Germinal center (tissue), 1 donor: ENCODE results near the gene GARNL3.

ENCODE experiments used
- DNase-seq: peaks from one replicate; pipeline ENCODE4 v3.0.0; 2012; ENCODE audit warnings: mixed read lengths, low spot score

GARNL3 gene

DNA sequence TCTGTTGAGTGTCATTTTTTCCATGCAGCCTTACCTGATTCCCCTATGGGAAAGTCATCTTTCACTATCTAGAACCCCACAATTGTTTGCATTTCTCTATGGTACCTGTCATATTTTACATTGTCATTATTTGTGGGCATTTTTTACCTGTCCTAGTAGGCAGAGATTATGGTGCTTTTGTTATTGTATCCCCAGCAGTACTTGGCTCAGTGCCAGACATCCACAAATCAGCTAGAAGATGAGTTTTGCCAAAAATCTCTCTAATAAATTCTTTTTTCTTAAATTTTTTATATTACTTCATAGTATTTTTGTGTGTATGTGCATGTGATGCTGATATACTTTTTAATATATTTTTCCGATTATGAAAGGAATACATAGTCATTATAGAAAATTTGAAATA lies 13.2 kb downstream of the GARNL3 start:
- no peak for DNase-seq

GRCh38 chr9:127278372-127278771 lies 13.8 kb downstream of the GARNL3 start:
- DNase-seq, result no peak

DNA sequence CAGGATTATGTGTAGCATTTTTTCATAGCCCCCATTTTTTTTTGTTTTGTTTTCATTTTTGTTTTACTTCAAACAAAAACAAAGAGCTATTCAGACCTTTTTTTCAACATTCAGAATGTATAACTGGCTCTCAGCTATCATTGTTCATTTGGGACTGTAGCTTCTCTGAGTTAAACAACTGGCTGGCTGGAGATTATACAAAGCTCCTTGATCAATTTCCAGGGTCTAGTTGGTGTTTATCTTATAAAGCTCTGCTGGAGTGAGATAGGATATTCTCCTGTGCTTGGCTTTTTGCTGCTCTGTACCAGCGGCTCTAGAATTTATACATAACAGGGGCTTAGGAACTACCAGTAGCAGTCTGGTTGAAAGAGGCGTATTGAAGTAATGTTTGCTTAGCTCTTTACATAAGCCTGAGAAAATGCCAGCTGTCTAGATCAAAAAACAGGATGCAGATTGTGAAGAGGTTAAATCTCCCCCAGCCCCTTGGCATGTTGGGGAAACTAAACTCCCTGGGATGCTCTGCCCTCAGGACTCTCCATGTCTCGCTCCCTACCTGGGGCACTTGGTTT lies 15.2 kb downstream of the GARNL3 start:
- DNase-seq, result no peak

DNA sequence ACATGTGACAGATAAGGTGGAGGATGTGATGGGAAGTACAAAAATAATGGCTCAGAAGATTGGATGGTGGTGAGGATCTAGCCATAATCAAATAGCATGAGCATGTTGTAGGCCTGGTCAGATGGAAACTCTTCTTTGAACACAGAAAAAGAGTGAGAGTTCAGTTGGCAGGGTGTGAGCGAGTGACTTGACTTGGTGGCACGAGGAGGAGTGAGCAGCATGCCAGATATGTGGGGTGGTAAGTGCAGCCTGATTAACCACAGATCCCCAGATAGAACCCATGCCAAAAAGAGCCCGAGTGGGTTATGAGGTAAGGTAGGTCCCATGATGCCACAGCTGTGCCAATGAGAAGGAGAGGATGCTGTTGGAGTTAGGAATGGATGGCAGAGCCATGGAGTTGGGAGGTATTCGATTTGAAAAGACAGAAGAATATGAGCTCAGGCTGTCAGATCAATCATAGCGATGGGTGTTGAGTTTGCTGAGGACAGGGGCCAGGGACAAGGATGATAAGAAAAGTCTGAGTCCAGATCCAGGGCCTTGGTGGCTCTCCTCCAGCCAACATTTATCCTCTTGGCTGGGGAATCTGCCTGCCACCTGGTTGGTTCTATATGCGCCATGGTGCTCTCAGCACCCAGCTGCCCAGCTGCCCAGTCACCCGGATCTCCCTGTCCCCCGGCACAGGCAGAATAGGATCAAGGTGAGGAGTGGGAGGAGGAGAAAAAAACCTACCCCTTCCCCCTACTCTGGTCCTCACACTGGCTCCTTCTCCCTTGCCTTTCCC lies 16.5 kb downstream of the GARNL3 start:
- DNase-seq, result no peak

- DNase-seq, result no peak
Measured at GRCh38 chr9:127281891-127282290, 17.3 kb downstream of the GARNL3 start.

- no peak for DNase-seq
Measured at GRCh38 chr9:127282611-127283010, 18.0 kb downstream of the GARNL3 start.

DNA sequence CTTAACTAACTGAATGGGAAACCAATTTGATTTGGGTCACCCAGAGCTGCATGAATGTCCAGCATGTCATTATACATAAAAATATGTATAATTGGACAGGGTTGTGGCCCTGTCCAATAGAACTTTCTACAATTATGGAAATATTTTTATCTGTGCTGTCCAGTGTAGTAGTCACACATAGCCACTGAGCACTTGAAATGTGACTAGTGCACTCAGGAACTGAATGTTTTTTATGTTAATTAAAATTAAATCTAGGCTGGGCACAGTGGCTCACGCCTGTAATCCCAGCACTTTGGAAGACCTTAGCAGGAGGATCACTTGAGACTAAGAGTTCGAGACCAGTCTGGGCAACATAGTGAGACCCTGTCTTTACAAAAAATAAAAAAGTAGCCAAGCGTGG lies 18.6 kb downstream of the GARNL3 start:
- no peak for DNase-seq

- no peak for DNase-seq
Measured at GRCh38 chr9:127283917-127284497, 19.4 kb downstream of the GARNL3 start.

DNA sequence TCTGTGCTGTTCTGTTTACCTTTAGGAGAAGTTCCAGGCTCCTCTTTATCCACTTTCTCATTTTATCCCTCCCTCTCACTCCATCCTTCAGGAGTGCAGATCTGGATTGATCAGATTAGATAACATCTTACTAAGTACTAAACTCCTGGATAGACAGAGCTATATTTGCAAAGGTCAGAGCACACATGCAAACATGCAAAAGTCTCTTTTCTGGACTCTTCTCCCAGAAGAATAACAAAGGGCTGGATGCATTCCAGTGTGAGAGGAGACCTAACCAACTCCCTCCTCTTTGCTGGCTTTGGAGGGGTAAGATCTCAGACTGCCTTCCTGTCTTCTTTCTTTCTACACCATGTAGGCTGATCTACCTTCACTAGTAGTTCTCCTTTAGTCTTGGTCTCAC lies 21.4 kb downstream of the GARNL3 start:
- no peak for DNase-seq

DNA sequence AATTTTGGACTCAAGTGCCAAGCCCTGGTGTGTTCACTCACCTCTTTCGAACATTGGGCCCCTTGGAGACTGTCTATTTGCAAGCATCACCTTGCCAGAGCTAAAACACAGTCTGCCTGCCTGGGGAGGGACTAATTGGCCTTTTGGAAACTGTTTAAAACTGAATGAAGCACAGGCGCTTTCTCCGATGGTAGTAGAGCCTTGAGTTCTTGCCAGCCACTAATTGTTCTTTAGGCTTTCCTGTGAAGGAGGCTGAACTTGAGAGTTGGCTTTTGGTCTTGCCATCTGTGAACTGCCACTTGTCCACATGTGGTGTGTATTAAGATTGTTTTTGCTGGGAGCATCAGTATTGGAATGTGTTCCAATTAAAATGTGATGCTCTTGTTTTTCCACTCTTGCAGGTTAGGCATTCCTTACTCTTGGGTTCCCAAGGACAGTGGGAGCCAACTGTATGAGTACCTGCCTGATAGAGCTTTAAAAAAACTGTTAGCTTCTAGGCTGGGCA lies 26.0 kb downstream of the GARNL3 start:
- DNase-seq, result no peak

GRCh38 chr9:127291246-127291778 lies 26.7 kb downstream of the GARNL3 start:
- no peak for DNase-seq

DNA sequence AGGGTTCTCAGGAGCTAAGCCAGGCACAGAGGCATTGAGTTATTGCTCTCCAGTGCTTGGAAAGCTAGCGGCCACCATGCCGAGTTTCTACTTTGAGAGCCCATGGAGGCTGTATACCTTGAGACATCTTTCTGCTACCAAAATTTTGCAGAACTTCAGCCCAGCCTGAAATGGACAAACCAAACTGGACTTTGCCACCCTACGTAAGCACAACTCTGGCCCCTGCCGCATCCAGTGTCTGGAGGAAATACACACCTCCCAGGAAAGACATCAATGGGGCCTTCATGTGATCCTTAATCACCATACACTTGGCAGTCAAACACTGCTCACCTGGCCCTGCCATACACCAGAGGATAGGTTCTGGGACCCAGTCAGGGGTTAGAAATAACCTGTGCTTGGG lies 27.8 kb downstream of the GARNL3 start:
- no peak for DNase-seq

- no peak for DNase-seq
Measured at GRCh38 chr9:127293328-127293727, 28.8 kb downstream of the GARNL3 start.

DNA sequence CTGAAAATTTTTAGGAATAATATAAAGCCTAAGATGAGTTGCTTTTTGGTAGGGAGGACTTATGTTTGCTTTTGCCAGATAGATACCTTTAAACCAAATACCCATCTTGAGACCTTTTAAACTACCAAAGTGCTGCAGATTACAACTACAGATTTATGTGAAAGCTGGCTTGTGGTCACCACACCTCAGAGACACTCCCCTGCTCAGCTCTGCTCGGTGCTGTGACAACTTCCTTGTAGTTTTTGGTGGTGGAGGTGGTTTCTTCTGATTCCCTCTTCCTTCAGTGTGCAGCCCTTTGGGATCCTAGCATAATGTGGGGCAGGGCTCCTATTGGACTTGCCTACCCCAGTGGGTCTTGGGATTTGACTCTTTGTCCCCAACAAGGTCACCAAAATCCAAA lies 29.2 kb downstream of the GARNL3 start:
- DNase-seq, result no peak

DNA sequence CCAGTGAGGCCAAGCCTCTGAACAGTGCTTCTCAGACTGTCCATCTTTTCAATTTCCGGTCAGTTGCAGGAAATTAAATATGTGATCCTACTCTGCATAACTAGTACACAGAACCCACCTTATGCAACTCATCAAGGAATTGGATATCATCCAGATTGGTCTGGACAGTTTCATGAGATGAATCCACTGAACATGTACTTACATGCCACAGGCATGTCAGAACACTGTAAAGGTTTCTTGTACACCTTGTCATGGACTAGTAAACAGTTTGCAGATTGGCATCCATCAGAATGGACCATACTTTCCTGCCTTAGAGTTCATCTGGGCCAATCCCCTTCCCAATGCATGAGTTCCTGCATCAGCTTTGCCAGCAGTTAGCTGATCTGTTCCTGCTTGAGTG lies 30.4 kb downstream of the GARNL3 start:
- no peak for DNase-seq

DNA sequence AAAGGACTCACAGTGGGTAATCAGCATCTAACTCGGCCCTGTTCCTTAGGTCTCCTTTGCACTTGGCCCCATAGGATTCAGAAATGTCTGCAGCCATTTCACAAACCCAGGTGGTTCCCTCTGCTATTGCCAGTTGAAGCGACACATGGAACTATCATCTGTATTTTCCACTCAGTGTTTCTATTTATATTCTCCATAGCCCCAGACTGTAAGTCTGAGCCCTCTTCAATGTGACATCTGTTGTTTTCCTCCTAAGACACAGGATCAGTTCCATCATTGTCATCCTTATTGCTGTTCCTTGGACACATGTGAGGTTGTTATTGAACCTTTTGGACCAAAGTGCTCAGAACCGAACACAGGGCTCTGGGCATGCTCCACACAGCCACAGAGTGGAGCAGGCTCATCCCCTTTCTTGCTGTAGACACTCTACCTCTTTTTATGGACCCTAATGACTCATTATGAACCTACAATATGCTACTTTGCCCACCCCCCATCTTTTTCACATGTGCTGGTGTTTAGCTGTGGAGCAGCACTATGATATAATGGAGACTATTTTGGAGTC lies 36.4 kb downstream of the GARNL3 start:
- no peak for DNase-seq

GRCh38 chr9:127303830-127304229 lies 39.3 kb downstream of the GARNL3 start:
- DNase-seq, result no peak

- no peak for DNase-seq
Measured at GRCh38 chr9:127305206-127305837, 40.7 kb downstream of the GARNL3 start.

DNA sequence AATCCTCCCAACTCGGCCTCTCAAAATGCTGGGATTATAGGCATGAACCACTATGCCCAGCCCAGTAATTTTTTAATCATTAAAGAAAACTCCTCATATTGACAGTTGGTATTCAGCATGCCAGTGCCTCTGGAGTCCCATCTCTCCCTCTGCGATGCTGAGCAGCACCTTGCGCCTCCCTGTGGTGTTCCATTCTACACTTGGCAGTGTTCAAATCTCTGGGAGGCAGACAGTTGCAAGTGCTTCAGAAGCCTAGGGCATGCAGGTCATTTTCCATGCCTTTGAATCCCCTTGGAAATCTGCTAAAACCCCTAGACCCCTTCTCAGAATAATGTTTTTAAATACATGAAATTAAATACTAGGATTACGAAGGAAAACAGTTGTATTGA lies 41.3 kb downstream of the GARNL3 start:
- DNase-seq, result no peak

- DNase-seq, result no peak
Measured at GRCh38 chr9:127307802-127308201, 43.2 kb downstream of the GARNL3 start.

DNA sequence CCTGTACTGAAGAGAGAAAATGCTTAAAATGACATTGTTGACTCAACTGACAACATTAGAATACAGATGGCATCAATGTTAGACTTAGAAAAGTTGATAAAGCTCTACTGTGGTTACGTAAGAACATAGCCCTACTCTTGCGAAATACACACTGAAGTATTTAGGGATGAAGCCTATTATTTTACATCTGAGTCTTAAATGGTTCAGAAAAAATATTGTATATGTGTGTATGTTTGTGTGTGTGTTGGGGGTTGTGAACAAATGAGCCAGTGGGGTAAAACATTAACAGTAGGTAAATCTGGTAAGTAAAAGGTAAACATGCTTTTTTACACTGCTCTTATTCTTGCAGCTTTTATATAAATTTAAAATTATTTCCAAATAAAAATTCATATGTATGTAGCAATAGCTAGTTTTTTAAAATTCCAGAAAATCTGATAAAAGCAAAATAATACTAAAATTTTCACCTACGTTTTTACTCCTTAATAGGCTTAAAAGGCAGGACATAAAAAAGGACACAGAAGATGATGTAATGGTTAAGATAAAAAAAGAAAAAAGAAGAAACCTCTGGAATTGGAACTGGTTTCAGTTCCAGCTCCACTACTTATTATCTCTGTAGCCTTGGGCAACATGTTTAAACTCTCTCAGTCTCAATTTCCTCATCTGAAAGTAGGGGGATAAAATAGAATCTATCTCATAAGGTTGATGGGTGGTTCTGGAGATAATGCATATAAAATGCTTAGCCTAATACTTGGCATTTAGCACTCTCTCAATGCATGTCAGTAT lies 44.3 kb downstream of the GARNL3 start:
- no peak for DNase-seq

DNA sequence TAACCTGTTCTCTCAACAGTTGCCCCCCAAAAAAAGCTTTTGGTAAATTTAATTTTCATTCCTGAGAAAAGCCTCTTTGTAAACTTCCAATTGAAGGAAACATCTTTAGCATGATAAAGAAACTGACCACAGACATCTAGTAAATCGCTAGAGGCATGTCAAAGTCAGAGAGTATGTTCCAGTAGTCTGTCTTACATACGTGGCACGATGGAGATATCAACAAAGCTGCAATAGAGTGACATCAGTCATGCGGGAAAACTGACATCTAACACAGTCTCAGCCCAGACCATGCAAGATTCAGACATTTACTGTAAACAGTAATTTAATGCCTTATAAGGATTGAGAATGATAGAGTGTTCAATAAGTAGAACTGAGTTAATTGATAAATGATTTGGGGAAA lies 45.1 kb downstream of the GARNL3 start:
- no peak for DNase-seq
